ENCODE measurements around the gene CELF6.

DNA sequence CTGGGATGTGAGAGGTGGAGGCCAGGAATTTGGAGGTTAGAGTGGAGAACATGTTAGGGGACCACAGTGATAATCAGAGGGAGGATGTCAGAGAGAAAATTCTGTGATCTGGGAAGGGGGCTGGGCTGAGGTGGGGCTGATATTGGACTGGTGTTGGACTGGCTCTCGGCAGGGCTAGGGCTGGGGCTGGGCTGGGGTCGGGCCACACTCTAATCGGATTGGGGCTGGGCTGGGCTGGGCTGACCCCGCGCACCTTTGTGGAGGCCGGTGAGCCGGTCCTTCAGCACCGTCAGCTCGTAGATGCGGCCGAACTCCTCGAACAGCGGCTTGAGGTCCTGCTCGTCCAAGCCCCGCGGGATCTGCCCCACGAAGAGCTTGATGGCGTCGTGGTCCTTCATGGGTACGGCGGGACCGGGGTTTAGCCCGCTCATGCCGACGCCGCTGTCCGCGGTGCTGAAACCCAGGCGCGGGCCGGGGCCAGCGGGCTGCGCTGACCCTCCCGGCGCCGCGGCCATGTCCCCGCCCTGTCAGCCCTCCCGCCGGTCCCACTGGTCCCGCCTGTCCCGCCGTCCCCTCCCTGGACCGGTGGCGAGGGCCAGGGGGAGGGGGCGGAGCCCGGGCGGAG is 485 bp downstream of the CELF6 start:
- TF ChIP-seq, protein P1, sequence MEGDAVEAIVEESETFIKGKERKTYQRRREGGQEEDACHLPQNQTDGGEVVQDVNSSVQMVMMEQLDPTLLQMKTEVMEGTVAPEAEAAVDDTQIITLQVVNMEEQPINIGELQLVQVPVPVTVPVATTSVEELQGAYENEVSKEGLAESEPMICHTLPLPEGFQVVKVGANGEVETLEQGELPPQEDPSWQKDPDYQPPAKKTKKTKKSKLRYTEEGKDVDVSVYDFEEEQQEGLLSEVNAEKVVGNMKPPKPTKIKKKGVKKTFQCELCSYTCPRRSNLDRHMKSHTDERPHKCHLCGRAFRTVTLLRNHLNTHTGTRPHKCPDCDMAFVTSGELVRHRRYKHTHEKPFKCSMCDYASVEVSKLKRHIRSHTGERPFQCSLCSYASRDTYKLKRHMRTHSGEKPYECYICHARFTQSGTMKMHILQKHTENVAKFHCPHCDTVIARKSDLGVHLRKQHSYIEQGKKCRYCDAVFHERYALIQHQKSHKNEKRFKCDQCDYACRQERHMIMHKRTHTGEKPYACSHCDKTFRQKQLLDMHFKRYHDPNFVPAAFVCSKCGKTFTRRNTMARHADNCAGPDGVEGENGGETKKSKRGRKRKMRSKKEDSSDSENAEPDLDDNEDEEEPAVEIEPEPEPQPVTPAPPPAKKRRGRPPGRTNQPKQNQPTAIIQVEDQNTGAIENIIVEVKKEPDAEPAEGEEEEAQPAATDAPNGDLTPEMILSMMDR (IDR thresholded peaks at IDR 0.05), result no peak
- TF ChIP-seq POLR2AphosphoS5 (IDR thresholded peaks at IDR 0.05), result no peak

Data from sigmoid colon (tissue), 4 donors.